Measurements from ENCODE around the gene PDE4D.

PDE4D gene

DNA sequence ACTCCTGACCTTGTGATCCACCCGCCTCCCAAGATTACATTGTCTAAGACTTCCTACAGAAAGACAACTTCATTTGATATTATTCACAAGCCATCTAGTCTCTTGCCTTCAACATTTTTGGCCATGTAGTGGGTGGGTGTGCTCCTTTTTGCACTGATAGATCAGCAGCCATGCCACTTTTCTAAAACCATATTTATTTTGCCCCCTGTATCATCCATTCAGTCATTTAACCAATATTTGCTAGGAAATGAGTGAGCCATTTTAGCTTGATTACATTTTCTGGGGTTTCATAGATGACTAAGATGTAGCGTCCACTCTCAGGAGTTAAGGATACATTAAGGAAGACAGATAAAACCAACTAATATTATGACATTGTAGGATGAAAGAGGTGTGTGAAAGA, 755.0 kb downstream of the PDE4D start:
- DNase-seq (ENCODE audit: low read depth): no peak

DNA sequence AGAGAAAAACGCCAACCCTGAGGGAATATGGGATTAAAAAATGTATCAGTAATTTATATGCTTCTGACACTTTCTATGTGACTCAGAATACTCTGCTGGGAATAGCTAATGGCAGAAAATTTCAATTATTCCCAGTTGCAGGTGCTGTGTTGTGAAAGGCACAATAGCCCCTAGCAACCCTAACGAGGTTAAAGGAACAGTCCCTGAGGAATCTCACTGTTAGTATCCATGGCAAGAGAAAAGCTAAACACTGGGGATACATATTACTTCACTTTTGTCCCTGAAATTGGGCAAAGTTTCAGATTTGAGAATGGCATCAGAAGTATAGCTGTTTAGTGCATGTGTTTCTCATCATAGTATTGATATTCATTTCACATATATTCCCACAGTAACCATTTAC, 755.7 kb downstream of the PDE4D start:
- no peak for DNase-seq (ENCODE audit: low read depth)

DNA sequence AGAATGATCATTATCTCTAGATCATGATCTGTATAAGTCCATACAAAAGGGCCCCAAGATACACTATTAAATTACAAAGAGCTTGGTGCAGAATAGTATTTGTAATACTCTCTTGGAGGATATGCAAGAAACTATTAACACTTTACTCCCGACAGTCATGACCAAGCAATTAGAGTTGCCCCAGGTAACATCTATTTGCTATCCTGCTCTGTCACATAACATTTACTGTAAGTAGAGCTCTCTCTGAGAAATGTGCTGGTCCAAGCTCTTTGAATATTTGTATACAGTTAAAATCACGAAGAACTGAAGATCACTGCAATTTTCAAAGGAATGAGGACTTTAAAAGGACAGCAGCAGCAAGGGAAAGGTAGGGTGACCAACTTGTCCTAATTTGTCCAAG, 757.0 kb downstream of the PDE4D start:
- DNase-seq (ENCODE audit: low read depth): no peak

DNA sequence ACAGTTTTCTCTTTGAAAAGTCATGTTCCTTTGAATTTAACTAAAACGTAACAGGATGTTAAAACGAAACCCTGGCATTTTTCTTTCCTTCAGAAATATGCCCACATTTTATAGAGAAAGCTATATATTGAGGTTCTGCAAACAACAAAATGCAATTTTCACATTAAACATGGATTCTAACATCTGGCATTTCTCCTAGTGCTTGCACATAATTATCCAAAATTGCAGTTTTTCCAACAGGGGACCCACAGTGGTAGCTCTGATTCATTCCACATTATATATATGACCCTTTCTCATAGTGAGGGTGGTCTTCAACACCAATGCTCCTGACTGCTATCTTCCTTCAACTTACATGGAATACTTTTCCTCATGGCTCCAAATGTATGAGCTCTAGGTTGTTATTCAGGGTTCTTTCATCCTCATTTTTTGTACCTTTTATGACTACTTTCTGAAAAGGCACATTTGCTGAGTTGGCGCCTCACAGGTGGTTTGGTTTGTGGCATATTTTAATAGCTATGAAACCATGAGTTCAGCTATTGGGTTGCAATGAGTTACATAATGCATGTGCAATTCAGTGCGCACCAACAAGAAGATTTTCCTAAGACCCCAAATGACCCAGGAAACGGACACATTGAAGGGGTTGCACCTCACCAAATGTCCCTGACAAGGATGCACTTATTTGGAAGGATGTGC, 758.9 kb downstream of the PDE4D start:
- DNase-seq (ENCODE audit: low read depth): no peak

DNA sequence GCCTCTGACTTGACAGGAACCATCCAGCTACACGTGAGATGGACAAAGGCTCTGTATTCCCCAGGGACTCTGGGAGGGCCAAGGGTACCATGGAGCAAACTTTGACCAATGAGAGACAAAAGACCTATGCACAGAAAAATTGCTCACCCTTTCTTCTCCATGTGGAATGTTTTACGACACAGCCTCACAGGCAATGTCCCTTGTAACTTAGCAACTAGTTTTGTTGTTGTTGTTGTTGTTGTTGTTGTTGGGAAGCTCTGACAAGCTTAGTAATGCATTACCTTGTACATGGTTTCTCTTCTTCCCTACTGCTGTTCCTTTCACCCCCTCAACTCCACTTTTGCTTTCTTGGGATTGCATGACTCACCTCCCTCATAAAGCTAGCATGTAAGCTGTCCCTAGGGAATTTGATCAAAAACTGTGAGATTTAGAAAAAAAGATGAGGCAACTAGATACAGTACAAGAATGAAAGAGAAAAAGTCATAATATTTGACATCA, 759.7 kb downstream of the PDE4D start:
- no peak for DNase-seq (ENCODE audit: low read depth)

DNA sequence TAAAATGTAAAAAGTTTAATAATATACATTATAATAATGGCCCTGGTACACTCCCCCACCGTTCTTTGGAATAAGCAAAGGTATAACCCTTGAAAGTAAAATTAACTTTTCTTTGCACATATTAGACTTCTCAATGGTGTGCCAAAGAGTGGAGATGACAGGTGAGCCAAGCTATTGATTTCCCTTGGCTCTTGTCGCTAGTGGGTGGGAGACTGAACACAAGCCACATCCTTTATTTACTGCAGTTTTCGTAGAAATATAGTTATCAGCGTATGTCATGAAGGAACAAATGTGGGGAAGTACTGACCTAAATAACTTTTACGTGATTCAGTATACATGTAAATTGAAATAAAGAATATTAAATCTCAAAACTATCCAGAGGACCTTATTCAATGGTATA, 761.4 kb downstream of the PDE4D start:
- DNase-seq (ENCODE audit: low read depth): no peak

DNA sequence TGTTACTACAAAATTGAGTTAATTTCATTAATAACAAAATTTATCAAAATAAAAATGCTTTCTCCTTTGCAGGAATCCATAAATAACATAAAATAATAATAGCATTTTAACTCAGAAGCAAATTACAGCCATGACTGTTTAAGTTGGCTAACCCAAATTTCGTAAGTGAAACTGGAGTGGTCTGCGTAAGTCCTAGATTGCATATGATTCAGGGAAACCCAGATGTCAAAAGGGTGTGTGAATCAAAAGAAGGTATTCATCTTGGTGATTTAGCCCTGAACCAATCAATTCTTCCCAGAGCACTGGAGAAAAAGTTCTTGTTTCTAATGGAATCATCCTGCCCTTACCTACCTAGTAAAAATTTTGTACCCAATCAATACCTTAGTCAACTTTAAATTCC, 763.1 kb downstream of the PDE4D start:
- no peak for DNase-seq (ENCODE audit: low read depth)

DNA sequence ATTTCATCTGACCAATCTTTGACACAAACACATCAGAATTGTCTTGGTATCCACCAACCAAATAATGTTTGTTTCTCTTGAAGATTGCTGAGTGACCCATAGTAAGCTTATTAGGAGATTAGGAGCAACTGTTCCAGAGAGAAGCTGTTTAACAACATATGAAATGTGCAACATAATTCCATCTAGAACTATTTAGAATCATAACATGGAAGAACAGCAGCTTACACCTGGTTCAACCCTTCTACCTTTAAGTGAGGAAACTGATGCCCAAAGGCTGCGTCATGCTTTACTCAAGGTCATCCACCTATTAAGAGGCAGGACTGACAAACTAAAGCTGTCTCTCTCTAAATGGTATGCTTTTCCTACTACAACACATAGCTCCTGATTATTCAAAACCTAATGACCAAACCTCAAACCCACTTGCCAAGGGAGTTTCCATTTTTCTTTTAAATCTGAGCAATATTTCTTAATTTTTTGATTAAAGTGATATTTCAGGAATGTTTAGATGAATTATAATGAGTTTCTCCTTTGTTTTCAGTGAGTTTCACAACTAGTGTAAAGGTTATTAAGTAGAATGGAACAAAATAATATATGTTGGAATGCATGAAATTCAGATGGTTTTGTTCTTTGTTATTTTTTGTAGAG, 764.8 kb downstream of the PDE4D start:
- no peak for DNase-seq (ENCODE audit: low read depth)

DNA sequence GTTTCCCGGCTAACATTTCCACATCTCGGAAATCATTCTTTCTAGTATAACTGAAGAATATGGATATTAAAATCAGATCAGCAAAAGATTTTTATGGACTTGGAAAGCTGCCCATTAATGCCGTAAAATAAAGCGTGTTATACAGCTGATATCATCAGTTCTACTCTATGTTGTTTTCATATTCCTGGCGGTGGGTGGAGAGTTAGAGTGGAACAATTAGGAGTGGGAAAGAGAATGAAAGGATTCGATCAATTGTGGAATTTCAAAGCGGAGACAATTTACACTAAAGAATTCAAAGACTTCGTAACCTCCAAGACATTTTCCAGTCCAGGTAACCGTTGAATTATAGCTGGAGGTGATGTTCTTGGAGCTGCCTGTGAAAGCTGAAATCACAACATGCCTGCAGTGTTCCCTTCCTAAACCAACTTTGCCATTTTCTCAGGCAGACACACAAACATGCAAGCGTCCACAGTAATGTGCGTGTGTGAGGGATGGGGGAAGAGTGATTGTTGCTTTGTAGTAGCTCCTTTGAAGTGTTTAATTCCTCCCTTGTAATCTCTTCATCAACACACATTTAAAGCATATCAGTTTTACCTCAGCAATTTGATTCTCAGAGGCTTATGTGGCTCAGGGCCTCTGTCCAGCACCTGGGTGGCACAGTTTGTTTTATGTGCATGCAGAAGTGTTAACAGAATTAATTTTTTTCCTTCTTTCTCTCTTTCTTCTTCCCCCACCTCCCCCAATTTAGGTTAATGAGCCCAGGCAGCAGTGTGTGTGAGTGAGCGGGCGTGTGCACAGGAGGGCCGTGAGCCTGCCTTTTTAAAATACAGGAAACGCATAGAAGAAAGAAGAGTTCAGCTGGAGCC, 766.6 kb downstream of the PDE4D start:
- DNase-seq (ENCODE audit: low read depth): no peak

DNA sequence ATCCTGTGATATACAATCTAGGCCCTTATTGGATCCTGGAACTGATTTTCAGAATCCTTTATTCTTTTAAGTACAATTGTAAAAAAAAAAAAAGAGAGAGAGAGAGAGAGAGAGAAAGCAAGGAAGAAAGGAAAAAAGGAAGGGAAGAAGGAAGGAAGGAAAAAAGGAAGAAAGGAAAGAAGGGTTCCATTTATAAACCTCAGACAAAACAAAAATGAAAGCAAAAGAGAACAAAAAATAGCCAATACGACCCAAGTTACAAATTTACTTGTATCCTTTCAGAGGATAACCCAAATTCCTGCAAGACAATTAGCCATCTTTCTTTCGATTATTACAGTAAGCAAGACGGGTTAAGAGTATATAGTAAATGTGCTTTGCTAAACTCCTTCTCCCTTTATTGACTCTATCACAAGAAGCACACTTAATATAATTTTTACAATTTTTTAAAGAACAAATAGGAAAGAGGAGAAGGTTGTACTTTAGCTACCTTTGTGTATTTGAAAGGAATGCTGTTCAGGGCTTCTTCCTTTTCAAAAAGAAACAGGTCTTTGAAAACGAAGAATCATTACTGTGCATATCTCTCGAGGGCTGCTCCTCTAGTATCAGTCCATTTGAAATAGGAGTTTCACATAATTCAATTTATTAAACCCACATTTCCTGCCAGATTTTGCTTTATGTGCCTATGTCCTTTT, 767.4 kb downstream of the PDE4D start:
- no peak for DNase-seq (ENCODE audit: low read depth)

DNA sequence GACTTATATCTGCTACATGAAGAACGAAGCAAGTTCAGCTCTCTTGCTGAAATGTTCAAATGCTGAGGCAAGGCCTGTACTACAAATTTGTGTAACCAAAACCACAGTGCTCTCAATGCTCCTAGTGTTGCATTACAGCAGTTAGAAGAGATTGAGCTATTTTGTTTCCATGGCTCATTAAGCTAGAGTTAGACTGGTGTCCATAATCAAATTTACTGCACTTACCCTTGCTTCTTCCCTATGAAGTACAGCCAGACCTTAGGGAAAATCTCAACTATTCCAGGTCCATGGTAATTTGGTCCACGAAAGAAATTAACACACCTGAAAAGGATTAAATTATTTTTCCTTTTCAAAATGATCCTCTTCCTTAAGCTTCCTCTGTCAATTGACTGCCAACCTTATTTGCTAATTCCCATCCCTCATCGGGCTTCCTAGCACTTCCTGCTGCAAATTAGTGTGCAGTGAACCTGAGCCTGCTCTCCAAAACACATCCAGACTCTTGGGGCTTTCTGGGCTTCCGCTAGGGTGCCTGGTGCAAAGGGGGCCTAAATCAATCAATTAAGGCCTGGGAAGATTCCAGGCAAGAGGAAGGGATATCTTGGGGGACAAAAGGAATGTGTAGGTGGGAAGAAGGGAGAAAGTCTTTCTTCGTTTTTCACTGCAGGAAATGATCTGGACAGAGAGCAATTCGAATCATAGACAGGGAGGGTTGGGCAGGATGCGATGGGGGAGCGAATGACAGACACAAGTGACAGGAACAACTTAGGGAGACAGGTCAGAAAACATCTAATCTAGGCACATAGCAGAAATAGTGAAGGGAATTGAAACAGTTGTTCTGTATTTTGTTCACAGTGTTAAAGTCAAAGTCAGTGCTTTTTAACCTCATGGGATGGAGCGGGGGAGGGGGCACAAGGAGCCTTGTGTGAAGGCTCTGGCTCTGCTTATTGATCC, 768.2 kb downstream of the PDE4D start:
- DNase-seq (ENCODE audit: low read depth): no peak

DNA sequence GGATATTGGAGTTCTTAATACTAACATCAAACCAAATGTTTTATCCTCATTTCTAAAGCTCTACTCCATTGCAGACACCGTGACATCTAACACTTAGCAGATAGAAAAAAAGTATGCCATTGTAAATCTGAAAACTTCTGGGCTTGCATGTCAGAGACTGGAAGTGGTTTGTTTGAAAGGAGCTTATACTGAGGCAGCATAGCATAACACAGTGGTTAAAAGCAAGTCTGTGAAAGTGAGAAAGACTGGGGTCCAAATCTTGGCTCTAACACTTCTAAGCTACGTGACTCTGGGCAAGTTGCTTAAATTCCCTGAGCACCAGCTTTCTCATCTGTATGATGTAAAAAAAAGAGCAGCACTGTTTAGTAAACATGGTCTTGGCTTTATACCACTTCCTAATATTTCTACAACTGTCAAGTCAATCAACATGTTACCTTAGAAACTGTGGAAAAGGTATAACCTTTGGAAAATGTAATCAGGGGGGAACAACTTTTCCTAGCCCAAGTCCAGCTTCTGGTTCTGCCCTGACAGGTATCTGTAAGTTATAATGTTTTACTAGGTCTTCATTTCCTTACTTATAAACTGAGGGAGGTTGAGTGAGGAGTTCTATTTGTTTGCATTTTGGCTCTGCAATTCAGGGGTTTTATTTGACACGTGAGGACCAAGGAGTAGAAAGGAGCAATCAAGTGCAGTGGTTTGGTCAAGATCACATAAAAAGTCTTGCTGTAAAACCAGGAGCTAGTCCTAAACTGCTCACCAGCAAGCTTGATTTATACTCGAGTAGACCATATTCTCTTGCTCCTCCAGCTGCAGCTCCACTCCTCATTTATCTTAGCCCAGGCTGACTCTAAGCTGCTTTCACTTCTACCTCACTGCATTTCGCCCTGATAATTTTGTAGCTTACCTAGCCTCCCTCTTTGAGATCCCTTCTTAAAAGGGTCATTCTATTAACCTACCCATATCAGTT, 769.6 kb downstream of the PDE4D start:
- DNase-seq (ENCODE audit: low read depth): no peak

DNA sequence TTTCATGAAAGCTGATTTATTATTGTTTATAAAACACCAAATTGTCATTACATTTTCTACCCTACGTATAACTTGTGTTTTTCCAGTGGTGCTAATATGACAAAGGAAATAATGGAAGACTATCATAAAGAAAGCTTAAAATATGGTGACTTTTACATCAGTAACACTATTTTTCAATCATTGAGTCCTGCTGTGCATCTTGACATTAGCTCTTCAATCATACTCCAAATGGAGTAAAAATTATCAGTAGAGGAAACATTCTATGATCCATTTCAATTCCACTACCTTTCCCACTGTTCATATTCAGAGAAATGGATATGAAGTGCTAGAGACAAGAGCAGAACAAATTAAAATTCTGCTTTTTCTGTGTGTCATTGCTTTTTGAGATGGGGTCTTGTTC, 774.0 kb downstream of the PDE4D start:
- no peak for DNase-seq (ENCODE audit: low read depth)

DNA sequence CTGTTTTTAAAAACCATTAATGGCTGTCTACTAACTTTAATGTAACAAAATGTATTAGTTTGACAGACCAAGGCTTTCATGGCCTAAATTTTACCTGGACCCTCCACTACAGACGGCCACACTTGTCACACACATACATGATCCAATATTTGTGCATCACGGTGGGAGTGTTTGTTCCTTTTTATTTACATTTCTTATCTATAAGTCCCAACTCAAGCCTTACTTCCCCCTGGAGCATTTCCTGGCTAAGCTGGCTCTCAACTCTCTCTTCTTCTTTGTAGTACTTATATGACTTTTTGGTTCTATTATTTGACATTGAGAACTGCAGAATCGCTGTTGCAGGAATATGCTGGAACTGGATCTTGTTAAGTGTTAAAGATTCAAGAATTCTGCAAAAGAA, 776.2 kb downstream of the PDE4D start:
- no peak for DNase-seq (ENCODE audit: low read depth)

DNA sequence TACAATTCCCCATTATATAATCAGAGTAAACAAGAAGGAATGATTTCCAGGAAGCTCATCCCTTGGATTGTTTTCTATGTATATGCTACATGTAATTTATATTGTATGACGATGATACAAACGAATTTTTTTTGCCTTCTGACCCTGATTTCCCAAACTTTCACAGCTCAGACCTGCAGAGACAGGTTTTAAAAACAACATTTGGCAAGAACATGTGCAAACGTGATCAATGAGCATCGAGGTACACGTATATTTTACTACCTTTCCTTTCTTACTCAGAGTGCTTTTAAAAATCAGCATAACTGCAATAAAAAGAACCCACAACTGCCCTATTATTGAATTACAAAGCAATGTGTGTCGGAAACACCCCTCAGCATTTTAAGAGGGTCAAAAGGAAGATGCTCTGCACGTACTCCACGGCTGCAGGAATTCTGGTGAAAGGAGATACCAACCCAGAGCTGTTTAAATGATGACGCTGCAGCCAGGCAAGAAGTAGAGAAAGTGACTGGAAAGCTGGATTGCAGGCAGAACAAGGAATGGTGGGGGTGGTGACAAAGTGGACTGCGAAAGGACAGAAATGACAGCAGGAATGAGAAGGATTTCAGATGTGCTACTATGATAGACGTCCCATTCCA, 777.2 kb downstream of the PDE4D start:
- no peak for DNase-seq (ENCODE audit: low read depth)

DNA sequence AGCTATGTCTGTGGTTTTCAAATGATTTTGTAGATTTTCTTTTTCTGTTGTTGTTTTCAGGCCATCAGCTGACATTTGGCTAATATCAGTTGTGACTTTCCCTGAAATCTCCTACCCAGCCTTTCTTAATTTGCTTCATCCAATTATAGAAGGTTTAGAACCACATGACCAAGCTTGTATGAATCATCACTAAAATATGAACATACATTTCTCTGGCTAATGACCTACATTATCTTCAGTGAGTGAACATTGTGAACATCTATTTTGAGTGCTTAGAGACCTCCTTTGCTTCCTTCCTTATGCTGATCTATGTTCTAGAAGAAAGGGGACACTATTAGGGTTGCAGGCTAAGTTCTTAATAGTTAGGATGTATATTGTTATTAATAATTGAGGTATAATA, 778.2 kb downstream of the PDE4D start:
- no peak for DNase-seq (ENCODE audit: low read depth)

DNA sequence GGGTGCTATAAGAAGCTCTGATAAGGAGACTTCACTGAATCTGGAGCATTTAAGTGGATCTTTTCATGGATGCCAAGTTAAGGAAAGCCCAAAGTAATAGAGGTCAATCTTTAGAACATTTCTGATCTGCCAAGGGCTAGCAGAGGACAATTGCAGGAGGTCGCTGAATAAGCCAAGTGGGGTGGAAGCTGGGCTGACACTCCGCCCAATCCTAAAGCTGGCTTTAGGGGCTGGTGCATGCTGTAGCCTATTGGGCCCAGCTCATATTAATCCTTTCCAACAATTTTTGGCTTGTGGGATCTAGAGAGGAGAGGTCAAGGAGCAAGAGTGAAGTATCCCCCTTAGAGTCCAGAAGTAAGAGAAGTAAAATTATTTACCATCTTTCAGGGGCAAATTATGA, 784.1 kb downstream of the PDE4D start:
- no peak for DNase-seq (ENCODE audit: low read depth)

DNA sequence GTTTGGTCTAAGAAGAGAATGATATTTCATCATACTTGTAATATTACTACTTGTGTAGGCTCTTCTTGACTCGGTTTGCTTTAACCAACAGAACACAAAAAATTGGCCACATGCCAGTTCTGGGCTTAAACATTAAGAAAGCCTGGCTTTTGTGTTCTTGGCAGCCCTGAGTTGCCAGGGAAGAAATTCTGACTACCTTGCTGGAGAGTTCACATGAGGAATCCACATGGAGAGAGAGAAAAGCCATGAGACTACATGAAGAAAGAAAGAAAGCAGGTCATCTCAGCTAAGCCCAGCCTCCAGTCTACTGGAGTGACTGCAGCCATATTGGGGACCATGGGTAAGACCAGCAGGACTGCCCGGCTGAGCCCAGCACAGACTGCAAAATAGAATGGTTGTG, 785.8 kb downstream of the PDE4D start:
- no peak for DNase-seq (ENCODE audit: low read depth)

DNA sequence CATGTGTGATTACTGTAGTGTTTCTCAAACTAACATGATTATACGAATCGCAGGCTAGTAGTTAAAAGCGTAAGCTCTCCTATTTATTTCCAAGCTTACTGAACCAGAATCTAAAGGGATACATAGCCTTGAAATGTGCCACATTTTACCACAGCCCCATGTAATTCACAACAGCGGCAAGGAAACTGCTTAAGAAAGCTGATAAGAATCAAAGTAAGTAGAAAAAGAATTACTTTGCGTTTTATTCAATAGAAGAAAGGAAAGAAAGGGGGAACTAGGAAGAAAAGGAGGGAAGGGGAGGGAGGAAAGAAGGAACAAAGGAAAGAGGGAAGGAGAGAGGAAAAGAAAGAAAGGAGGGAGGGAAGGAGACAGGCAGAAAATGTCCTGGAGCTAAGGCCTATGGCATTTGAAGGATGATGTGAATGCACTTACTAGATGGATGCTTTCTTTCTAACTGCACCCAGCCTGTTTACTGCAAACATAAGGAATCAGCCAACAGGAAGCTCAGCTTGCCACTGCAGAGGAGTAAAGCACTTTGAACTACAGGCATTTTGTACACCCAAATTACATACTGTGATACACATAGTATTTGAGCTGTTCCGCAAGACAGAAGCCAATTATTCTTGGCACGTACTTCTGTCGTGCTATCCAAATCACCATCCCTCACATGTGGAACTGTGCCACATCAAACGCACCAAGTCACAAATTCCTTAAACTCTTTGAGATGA, 789.0 kb downstream of the PDE4D start:
- DNase-seq (ENCODE audit: low read depth): no peak

Data from T follicular helper cell (primary cell).